Stomach smooth muscle (tissue), 2 donors: ENCODE measurements around the gene KLF5.

ENCODE experiments used
- H3K27ac ChIP-seq: one replicate; pipeline ENCODE4 v1.7.0; 2013; ENCODE audit warnings: mild to moderate bottlenecking, low read length, inconsistent platforms
- H3K27me3 ChIP-seq, 2 donors: one replicate each; pipeline ENCODE4 v1.7.0; 2013; ENCODE audit warnings: low read length in 2 of 2; ENCODE audit not compliant: insufficient read depth in 2 of 2, control insufficient read depth in 1 of 2
- H3K36me3 ChIP-seq, 2 donors: one replicate each; pipeline ENCODE4 v1.7.0; 2013; ENCODE audit warnings: low read length in 2 of 2; ENCODE audit not compliant: control insufficient read depth in 2 of 2, insufficient read depth in 2 of 2
- H3K4me1 ChIP-seq: one replicate; pipeline ENCODE4 v1.7.0; 2013; ENCODE audit warnings: low read length; ENCODE audit not compliant: control insufficient read depth, insufficient read depth
- H3K4me3 ChIP-seq, 2 donors: one replicate each; pipeline ENCODE4 v1.7.0; 2013; ENCODE audit warnings: low read length in 2 of 2
- H3K9ac ChIP-seq, 2 donors: one replicate each; pipeline ENCODE4 v1.7.0; 2013; ENCODE audit warnings: low read length in 2 of 2, mild to moderate bottlenecking in 1 of 2
- H3K9me3 ChIP-seq, 2 donors: one replicate each; pipeline ENCODE4 v1.7.0; 2013; ENCODE audit warnings: low read length in 2 of 2; ENCODE audit not compliant: control insufficient read depth in 2 of 2
- donor health status: healthy.
- donor health status: Pancreatic carcinoma.

KLF5 gene

DNA sequence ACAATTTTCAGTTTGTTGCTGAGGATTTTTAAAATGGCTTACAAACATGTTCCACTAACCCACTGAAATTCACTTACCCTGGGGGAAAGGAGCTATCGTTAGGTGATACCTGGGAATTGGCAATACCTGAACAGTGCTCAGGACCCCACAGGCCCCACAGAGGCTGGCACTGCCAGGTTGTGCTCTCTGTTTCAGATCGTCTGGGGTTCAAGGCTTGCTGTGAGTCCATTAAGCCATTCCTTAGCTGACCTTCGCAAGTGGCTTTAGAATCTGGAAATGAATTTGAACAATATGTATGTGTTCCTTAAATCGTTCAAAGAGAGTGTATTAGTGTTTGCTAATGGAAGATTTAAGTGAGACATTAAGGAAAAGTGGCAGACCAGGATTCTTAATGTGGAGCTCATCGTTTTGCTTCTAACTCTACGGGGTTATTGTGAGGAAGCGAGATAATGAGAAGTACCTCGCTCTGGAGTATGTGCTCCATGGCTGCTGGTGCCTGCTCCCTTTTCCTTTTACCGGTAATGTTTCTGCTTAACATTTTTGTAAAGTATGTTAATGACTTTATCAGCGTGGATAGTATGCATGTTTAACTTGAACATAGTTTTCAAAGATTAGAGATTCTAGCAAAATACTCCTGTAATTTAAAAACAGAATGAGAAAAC is 13.6 kb downstream of the KLF5 start:
- Histone ChIP-seq H3K27me3 (no peaks in the 10 kb centered on the region), H3K4me1 (no peaks in the 10 kb centered on the region), H3K4me3 (no peak overlapping the region), H3K9ac (no peak overlapping the region), H3K9me3 (no peaks in the 10 kb centered on the region), H3K36me3 (no peaks in the 10 kb centered on the region), H3K27ac (no peak overlapping the region)

DNA sequence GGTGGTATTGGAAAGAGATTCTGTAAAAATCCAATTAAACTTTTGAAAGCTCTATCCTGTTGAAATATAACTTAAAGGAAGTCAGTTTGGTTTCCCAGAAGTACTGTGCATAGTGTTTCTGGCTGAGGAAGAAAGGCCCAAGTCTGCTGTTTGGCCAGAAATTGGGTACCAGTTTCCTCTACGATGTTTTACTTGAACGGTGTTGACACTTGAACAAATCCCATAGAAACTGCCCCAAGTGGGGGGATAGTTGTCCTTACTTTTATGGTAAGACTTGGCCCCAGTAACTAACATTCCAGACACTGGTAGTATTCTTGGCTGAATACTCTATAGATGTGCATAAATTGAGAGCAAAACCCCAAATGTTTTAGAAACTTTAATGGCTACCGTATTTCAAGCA is 14.2 kb downstream of the KLF5 start:
- H3K4me3 ChIP-seq = no peak overlapping the region
- no peak overlapping the region for H3K27ac ChIP-seq
- H3K4me1 ChIP-seq = no peaks in the 10 kb centered on the region
- H3K27me3 ChIP-seq = no peaks in the 10 kb centered on the region
- no peaks in the 10 kb centered on the region for H3K36me3 ChIP-seq
- no peaks in the 10 kb centered on the region for H3K9me3 ChIP-seq
- H3K9ac ChIP-seq = no peak overlapping the region

DNA sequence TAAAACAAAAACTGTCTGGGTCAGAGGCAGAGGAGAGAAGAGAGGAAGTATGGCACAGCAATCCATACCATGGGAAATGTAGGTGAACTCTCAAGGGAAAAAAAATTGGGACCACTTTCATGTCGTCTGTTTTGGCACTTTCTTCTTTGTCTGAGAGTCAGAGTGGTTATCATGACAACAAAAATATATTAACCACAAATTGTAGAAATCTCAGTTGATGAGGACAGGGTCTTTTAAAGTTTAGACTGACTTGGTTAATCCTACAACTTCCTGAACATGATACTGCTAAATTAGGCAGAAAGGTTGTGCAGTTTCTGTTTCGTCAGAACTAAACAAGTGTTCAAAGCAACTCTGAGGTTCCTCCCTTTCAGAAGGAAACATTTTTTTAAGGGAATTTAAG is 15.2 kb downstream of the KLF5 start:
- Histone ChIP-seq H3K27ac (no peak overlapping the region), H3K36me3 (no peaks in the 10 kb centered on the region), H3K4me1 (no peaks in the 10 kb centered on the region), H3K4me3 (no peak overlapping the region), H3K27me3 (no peaks in the 10 kb centered on the region), H3K9ac (no peak overlapping the region), H3K9me3 (no peaks in the 10 kb centered on the region)

DNA sequence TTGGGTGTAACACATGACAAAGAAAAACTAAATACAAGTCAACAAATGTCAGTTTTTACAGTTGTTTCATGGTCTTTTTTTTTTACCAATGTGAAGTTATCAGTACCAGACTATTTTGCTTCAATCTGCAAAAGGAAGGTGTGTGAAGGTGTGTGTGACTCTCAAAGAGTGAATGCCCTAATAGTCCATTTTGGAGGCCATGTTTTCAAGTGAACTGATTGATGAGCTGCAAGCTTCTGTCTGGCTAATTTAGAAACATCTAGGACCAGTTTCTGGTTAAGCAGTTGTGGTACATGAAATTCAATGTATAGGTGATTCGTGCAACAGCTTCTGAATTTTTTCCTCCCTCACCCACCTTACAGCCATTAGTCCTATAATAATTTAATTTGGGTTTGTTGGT is 16.1 kb downstream of the KLF5 start:
- Histone ChIP-seq H3K9ac (no peak overlapping the region), H3K4me3 (no peak overlapping the region), H3K27me3 (no peaks in the 10 kb centered on the region), H3K9me3 (no peaks in the 10 kb centered on the region), H3K4me1 (no peaks in the 10 kb centered on the region), H3K27ac (no peak overlapping the region), H3K36me3 (no peaks in the 10 kb centered on the region)

DNA sequence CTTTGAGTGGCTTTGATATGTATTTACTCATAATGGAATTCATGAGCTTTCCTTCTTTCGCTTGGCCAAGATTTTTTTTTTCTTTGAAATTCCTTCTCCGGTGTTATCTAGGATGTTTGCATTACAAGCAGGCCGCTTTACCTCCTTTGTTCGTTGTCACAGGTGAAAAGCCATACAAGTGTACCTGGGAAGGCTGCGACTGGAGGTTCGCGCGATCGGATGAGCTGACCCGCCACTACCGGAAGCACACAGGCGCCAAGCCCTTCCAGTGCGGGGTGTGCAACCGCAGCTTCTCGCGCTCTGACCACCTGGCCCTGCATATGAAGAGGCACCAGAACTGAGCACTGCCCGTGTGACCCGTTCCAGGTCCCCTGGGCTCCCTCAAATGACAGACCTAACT is 16.7 kb downstream of the KLF5 start:
- no peaks in the 10 kb centered on the region for H3K4me1 ChIP-seq
- H3K27ac ChIP-seq = no peak overlapping the region
- no peak overlapping the region for H3K9ac ChIP-seq
- no peaks in the 10 kb centered on the region for H3K27me3 ChIP-seq
- H3K9me3 ChIP-seq = no peaks in the 10 kb centered on the region
- no peaks in the 10 kb centered on the region for H3K36me3 ChIP-seq
- H3K4me3 ChIP-seq = no peak overlapping the region

DNA sequence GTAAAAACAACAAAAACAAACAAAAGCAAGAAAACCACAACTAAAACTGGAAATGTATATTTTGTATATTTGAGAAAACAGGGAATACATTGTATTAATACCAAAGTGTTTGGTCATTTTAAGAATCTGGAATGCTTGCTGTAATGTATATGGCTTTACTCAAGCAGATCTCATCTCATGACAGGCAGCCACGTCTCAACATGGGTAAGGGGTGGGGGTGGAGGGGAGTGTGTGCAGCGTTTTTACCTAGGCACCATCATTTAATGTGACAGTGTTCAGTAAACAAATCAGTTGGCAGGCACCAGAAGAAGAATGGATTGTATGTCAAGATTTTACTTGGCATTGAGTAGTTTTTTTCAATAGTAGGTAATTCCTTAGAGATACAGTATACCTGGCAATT is 17.1 kb downstream of the KLF5 start:
- Histone ChIP-seq H3K4me3 (no peak overlapping the region), H3K9ac (no peak overlapping the region), H3K4me1 (no peaks in the 10 kb centered on the region), H3K9me3 (no peaks in the 10 kb centered on the region), H3K27ac (no peak overlapping the region), H3K27me3 (no peaks in the 10 kb centered on the region), H3K36me3 (no peaks in the 10 kb centered on the region)

DNA sequence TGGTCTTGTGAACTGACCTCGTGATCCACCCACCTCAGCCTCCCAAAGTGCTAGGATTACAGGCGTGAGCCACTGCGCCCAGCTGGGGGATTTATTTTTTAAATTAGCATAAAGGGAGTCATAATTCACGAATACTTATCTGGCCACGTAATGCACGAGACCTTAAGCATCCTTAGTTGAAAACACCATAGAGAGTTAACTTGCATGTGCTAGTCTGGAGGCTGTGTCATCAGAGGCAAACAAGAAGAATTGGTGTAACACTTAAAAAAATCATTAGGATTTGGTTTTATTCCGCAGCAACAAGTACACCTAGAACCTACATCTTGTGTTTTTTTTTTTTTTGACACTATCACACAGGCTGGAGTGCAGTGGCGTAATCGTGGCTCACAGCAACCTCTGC is 19.1 kb downstream of the KLF5 start:
- H3K9me3 ChIP-seq = no peaks in the 10 kb centered on the region
- H3K27me3 ChIP-seq = no peaks in the 10 kb centered on the region
- no peaks in the 10 kb centered on the region for H3K36me3 ChIP-seq
- H3K27ac ChIP-seq = no peak overlapping the region
- no peak overlapping the region for H3K4me3 ChIP-seq
- no peak overlapping the region for H3K9ac ChIP-seq
- H3K4me1 ChIP-seq = no peaks in the 10 kb centered on the region

DNA sequence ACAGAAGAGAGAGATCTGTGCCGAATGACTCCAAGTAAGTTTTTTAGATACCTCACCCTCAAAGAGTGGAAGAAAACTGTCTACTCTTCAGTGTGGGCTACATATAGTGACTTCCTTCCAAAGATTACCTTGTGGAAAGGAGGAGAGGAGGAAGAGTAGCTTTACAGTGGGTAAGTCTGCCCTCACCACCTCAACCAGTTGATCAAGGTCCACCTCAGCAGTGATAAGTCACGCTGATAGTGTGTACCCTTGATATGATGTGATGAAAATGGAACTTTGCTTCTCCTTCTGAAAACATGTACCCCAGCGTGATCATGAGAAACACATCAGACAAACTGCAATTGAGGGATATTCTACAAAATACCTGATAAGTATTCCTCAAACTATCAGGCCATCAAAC is 20.6 kb downstream of the KLF5 start:
- no peaks in the 10 kb centered on the region for H3K27me3 ChIP-seq
- H3K36me3 ChIP-seq = no peaks in the 10 kb centered on the region
- H3K9ac ChIP-seq = no peak overlapping the region
- H3K27ac ChIP-seq = no peak overlapping the region
- no peaks in the 10 kb centered on the region for H3K4me1 ChIP-seq
- H3K9me3 ChIP-seq = no peaks in the 10 kb centered on the region
- no peak overlapping the region for H3K4me3 ChIP-seq

DNA sequence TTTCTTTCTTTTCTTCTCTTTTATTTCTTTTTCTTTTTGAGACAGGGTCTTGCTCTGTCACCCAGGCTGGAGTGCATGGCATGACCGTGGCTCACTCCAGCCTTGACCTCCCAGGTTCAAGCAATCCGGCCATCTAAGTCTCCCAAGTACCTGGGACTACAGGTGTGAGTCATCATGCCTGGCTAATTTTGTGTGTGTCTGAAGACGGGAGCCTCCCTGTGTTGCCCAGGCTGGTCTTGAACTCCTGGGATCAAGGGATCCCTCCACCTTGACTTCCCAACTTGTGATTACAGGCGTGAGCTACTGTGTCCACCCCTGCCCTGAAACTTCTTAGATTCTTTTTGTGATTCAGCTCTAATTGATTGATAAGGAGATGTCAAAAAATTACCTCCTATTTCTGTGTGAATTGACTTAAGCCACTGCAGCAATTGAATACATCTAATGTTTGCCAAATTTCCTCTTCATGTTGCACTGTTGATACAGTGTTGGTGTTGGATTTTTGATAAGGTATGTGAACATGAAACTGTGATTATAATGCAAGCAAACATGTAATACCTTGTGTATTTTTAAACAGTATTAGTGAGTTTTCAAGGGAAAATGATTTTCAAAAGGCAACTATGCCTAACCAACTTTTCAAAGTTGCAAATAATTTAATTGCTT is 22.6 kb downstream of the KLF5 start:
- Histone ChIP-seq H3K4me1 (no peaks in the 10 kb centered on the region), H3K9me3 (no peaks in the 10 kb centered on the region), H3K4me3 (no peak overlapping the region), H3K27ac (no peak overlapping the region), H3K36me3 (no peaks in the 10 kb centered on the region), H3K27me3 (no peaks in the 10 kb centered on the region), H3K9ac (no peak overlapping the region)

DNA sequence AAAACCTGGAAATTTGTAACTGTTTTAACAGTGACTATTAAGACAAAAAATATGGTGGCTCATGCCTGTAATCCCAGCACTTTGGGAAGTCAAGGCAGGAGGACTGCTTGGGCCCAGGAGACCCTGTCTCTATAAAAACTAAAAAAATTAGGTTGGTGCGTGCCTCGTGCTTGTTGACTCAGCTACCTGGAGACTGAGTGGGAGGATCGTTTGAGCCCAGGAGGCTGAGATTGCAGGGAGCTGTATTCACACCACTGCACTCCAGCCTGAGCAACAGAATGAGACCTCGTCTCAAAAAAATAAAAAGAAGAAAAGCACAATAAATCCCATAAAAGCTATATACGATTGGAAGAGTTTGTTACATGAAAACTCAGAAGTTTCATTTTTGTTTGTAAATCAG is 23.7 kb downstream of the KLF5 start:
- Histone ChIP-seq H3K27ac (no peak overlapping the region), H3K9ac (no peak overlapping the region), H3K4me3 (no peak overlapping the region), H3K27me3 (no peaks in the 10 kb centered on the region), H3K4me1 (no peaks in the 10 kb centered on the region), H3K9me3 (no peaks in the 10 kb centered on the region), H3K36me3 (no peaks in the 10 kb centered on the region)

DNA sequence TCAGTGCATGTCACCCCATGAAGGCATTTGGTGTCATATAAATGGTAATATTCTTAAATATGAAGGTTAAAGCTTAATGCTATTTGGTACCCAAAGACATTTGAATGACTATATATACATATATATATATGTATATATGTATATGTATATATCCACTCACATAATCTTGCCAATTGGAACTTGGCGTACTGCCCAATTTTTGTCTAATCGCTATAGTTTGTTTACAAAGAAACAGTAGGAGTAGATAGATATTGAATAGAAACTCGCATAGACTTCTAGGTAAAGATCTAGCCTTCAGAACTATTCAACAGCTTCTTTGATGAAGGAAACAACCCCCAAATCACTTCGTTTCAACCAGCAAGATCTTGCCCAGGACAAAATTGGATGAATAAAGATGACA is 24.1 kb downstream of the KLF5 start:
- Histone ChIP-seq H3K27ac (no peak overlapping the region), H3K4me1 (no peaks in the 10 kb centered on the region), H3K36me3 (no peaks in the 10 kb centered on the region), H3K9me3 (peaks cover 0 to 2% of the 10 kb centered on the region in 2 donors), H3K9ac (no peak overlapping the region), H3K27me3 (no peaks in the 10 kb centered on the region), H3K4me3 (no peak overlapping the region)
